Measurements from ENCODE around the gene ZNF174.

ZNF174 gene

DNA sequence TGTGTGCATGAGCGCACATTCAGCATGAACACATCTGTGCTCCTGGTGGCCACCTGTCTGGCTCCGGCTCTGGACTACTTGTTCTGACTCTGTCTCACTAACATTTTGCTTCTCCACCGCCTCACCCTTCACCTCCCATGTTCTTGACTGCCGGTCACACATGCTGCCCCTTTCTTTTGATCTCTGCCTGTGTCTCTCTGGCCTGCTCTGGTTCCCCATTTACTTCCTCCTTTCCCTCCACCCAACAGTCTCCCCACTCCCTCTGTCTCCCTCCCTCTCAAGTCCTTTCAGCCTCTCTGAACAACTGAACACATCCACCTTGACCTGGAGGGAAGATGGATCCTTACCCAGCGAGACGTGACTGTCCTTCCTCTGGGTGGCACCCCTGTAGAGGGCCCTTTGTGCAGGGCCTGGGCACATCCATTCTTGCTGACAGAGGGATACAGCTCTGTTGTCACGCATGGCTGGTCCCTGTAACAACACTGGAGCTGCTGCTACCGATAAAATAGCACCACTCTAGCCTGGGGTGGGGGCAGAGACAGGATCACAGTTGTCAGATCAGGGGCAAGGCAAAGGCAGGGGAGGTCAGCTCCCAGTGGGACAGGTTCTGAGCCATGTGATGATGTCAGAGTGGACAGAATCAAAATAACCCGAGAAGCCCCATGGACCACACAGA is 11.2 kb upstream of the ZNF174 start:
- Histone ChIP-seq H3K4me3 (ENCODE audit: low read length) (no peak overlapping the region), H4K20me1 (ENCODE audit: control insufficient read depth, insufficient read depth, low read depth, low read length) (no peaks in the 10 kb centered on the region), H3F3A (ENCODE audit: control insufficient read depth, insufficient read depth) (no peaks in the 10 kb centered on the region), H3K9me2 (replicated peaks; ENCODE audit: control insufficient read depth, low read length) (no peaks in the 10 kb centered on the region), H3K9me3 (ENCODE audit: control insufficient read depth, insufficient read depth, low read length) (peaks cover 12% of the 10 kb centered on the region), H3K36me3 (ENCODE audit: control insufficient read depth, low read length) (peaks cover 72% of the 10 kb centered on the region), H3K79me2 (ENCODE audit: control insufficient read depth, low read length) (peaks cover 31% of the 10 kb centered on the region), H3K27ac (ENCODE audit: low read depth, low read length) (no peak overlapping the region), H3K27me3 (ENCODE audit: control insufficient read depth, low read length) (no peaks in the 10 kb centered on the region), H3K4me1 (ENCODE audit: control insufficient read depth, low read length) (no peaks in the 10 kb centered on the region), H3K4me2 (ENCODE audit: low read length) (no peak overlapping the region)
- no peak for TF ChIP-seq EZH2phosphoT487 (IDR thresholded peaks at IDR 0.05; ENCODE audit: borderline replicate concordance, low read length)
- TF ChIP-seq, protein P1, sequence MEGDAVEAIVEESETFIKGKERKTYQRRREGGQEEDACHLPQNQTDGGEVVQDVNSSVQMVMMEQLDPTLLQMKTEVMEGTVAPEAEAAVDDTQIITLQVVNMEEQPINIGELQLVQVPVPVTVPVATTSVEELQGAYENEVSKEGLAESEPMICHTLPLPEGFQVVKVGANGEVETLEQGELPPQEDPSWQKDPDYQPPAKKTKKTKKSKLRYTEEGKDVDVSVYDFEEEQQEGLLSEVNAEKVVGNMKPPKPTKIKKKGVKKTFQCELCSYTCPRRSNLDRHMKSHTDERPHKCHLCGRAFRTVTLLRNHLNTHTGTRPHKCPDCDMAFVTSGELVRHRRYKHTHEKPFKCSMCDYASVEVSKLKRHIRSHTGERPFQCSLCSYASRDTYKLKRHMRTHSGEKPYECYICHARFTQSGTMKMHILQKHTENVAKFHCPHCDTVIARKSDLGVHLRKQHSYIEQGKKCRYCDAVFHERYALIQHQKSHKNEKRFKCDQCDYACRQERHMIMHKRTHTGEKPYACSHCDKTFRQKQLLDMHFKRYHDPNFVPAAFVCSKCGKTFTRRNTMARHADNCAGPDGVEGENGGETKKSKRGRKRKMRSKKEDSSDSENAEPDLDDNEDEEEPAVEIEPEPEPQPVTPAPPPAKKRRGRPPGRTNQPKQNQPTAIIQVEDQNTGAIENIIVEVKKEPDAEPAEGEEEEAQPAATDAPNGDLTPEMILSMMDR (IDR thresholded peaks at IDR 0.05; ENCODE audit: low read depth, low read length, poor library complexity, severe bottlenecking) = no peak

GRCh38 chr16:3400446-3400778 is 603 bp upstream of the ZNF174 start:
- TF ChIP-seq EZH2phosphoT487 (IDR thresholded peaks at IDR 0.05; ENCODE audit: borderline replicate concordance, low read length) = no peak
- TF ChIP-seq, protein P1 (IDR thresholded peaks at IDR 0.05; ENCODE audit: low read depth, low read length, poor library complexity, severe bottlenecking) = no peak
- Histone ChIP-seq H3K27me3 (ENCODE audit: control insufficient read depth, low read length) (no peaks in the 10 kb centered on the region), H3K9me3 (ENCODE audit: control insufficient read depth, insufficient read depth, low read length) (peaks cover 29% of the 10 kb centered on the region; the same call in 1 of the 2 replicates), H3K9me2 (replicated peaks; ENCODE audit: control insufficient read depth, low read length) (no peaks in the 10 kb centered on the region), H4K20me1 (ENCODE audit: control insufficient read depth, insufficient read depth, low read depth, low read length) (no peaks in the 10 kb centered on the region), H3F3A (ENCODE audit: control insufficient read depth, insufficient read depth) (no peaks in the 10 kb centered on the region), H3K27ac (ENCODE audit: low read depth, low read length) (no peak overlapping the region), H3K4me3 (ENCODE audit: low read length) (peak overlapping the region; percentile 89), H3K4me2 (ENCODE audit: low read length) (peak overlapping the region; percentile 76), H3K79me2 (ENCODE audit: control insufficient read depth, low read length) (peaks cover 69% of the 10 kb centered on the region), H3K36me3 (ENCODE audit: control insufficient read depth, low read length) (peaks cover 55% of the 10 kb centered on the region), H3K4me1 (ENCODE audit: control insufficient read depth, low read length) (peaks cover 12% of the 10 kb centered on the region)

GRCh38 chr16:3401719-3402397 is 843 bp downstream of the ZNF174 start:
- Histone ChIP-seq H3F3A (ENCODE audit: control insufficient read depth, insufficient read depth) (no peaks in the 10 kb centered on the region), H3K79me2 (ENCODE audit: control insufficient read depth, low read length) (peaks cover 56% of the 10 kb centered on the region), H4K20me1 (ENCODE audit: control insufficient read depth, insufficient read depth, low read depth, low read length) (no peaks in the 10 kb centered on the region), H3K4me1 (ENCODE audit: control insufficient read depth, low read length) (peaks cover 12% of the 10 kb centered on the region), H3K4me2 (ENCODE audit: low read length) (peak overlapping the region; percentile 95), H3K9me2 (replicated peaks; ENCODE audit: control insufficient read depth, low read length) (no peaks in the 10 kb centered on the region), H3K27ac (ENCODE audit: low read depth, low read length) (0 out of 2 replicates have a peak overlapping the region, but pooled peaks have one; percentile 2), H3K27me3 (ENCODE audit: control insufficient read depth, low read length) (no peaks in the 10 kb centered on the region), H3K9me3 (ENCODE audit: control insufficient read depth, insufficient read depth, low read length) (peaks cover 35% of the 10 kb centered on the region; the same call in 1 of the 2 replicates), H3K4me3 (ENCODE audit: low read length) (peak overlapping the region; percentile 89), H3K36me3 (ENCODE audit: control insufficient read depth, low read length) (peaks cover 55% of the 10 kb centered on the region)
- TF ChIP-seq, protein P1 (IDR thresholded peaks at IDR 0.05; ENCODE audit: low read depth, low read length, poor library complexity, severe bottlenecking) = no peak
- no peak for TF ChIP-seq EZH2phosphoT487 (IDR thresholded peaks at IDR 0.05; ENCODE audit: borderline replicate concordance, low read length)

Data from DOHH2 (cell line).